ENCODE results near the gene DNPEP.

The DNPEP gene

DNA sequence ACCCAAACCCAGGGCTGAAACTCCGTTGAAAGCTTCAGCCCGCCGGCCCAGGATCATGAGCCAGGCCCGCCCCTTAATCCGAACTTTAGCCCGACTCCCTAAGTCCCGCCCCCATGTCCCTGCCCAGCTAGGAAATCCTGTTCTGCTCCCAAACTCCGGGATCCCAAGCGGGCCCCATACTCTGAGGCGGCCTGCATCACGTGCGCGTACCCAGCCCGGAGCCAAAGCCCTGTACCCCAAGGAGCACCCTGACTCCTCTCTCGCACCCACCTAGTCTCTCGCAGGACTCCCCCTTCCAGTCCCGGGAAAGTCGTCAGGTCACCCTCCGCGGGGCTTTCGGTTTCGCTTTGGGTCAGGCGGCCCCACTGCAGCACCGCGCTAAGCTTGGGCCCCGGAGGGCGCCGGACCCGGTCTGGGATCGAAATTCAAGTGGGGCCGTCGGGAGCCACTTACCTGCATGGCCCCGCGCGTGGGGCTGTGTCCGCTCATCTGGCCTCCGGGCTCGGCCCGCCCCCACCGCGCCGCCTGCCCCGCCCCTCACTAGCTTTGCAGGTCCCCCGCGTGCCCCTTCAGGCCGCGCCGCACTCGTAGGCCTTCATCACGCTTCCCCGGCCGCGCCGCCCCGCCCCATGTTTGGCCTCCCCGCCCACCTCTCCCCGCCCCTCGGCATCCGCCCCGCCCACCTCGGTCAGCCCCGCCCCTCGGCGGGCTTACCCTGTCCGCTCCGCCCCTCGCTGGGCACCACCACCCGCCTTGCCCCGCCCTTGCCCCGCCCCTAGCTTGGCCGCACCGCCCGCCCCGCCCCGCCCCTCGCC lies at the start of gene DNPEP:
DNPEP (minus strand) TSS at position 607 of the 815 bp plus-strand sequence; CDS start at position 489, 118 bp downstream.
- H3K36me3 ChIP-seq (ENCODE audit: control insufficient read depth in 2 of 2, insufficient read depth in 1 of 2, low read length in 2 of 2) = peaks cover 0 to 40% of the 10 kb centered on the region in 2 experiments; a peak in 2 of 3 replicates
- peak within 1 kb of the TSS; percentile 72; the same call in 1 of the 2 replicates for H3K27ac ChIP-seq (ENCODE audit: extremely low read depth, low read depth, low read length)
- POLR2A ChIA-PET = interaction anchor here (0.6 to 2.1 kb wide), 14 partner anchors 9 to 210 kb away, joined by 3 to 11 read pairs (median 3); partner anchors contain the start of genes GMPPA, TMEM198 and ZFAND2B
- peaks cover 6% of the 10 kb centered on the region for H3K4me1 ChIP-seq (ENCODE audit: control insufficient read depth, insufficient read depth, low read length)
- CTCF ChIA-PET = interaction anchor here (0.5 to 8.8 kb wide), 11 partner anchors 15 to 263 kb away, joined by 3 to 91 read pairs (median 5); a partner anchor contains a TSS
- H3K4me3 ChIP-seq (ENCODE audit: low read depth, low read length) = peak within 1 kb of the TSS; percentile 68
- no peaks in the 10 kb centered on the region for H3K9me3 ChIP-seq (ENCODE audit: control insufficient read depth, insufficient read depth, low read depth, low read length)
- TF ChIP-seq SP3 (tag by site-specific recombination; IDR thresholded peaks at IDR 0.05) (peak; percentile 59), ZXDB (tag by site-specific recombination; IDR thresholded peaks at IDR 0.05) (peak; percentile 52; the same call in 1 of the 2 replicates), ZNF366 (tag by site-specific recombination; conservative IDR thresholded peaks at IDR 0.05) (no peak), KLF10 (tag by site-specific recombination; IDR thresholded peaks at IDR 0.05) (peak; percentile 79), ZNF670 (tag by site-specific recombination; IDR thresholded peaks at IDR 0.05; ENCODE audit: low read depth) (no peak), EGR2 (tag by site-specific recombination; IDR thresholded peaks at IDR 0.05; ENCODE audit: low read depth) (no peak), ZBTB48 (tag by site-specific recombination; IDR thresholded peaks at IDR 0.05) (peak; percentile 78; the same call in 1 of the 2 replicates), ZNF211 (tag by site-specific recombination; IDR thresholded peaks at IDR 0.05; ENCODE audit: low read depth) (no peak), ZNF391 (tag by site-specific recombination; IDR thresholded peaks at IDR 0.05; ENCODE audit: borderline replicate concordance, low read depth) (no peak), ZNF324 (tag by site-specific recombination; IDR thresholded peaks at IDR 0.05) (no peak), ZNF600 (tag by site-specific recombination; IDR thresholded peaks at IDR 0.05) (peak; percentile 92), ZNF335 (tag by site-specific recombination; conservative IDR thresholded peaks at IDR 0.05) (peak; percentile 94), ZNF707 (tag by site-specific recombination; IDR thresholded peaks at IDR 0.05) (no peak), ZNF76 (tag by site-specific recombination; IDR thresholded peaks at IDR 0.05; ENCODE audit: borderline replicate concordance, low read depth) (peak; percentile 47; the same call in 1 of the 2 replicates), ZFHX2 (tag by site-specific recombination; conservative IDR thresholded peaks at IDR 0.05) (peak; percentile 27; the same call in 1 of the 2 replicates), ZNF48 (tag by site-specific recombination; IDR thresholded peaks at IDR 0.05) (no peak), GLIS2 (tag by site-specific recombination; IDR thresholded peaks at IDR 0.05) (peak; percentile 78), ZFP69B (tag by site-specific recombination; IDR thresholded peaks at IDR 0.05) (peak; percentile 88), ZNF239 (tag by site-specific recombination; IDR thresholded peaks at IDR 0.05) (no peak), ZNF37A (tag by site-specific recombination; IDR thresholded peaks at IDR 0.05) (no peak)
- TF ChIP-seq, protein P1, sequence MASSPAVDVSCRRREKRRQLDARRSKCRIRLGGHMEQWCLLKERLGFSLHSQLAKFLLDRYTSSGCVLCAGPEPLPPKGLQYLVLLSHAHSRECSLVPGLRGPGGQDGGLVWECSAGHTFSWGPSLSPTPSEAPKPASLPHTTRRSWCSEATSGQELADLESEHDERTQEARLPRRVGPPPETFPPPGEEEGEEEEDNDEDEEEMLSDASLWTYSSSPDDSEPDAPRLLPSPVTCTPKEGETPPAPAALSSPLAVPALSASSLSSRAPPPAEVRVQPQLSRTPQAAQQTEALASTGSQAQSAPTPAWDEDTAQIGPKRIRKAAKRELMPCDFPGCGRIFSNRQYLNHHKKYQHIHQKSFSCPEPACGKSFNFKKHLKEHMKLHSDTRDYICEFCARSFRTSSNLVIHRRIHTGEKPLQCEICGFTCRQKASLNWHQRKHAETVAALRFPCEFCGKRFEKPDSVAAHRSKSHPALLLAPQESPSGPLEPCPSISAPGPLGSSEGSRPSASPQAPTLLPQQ (tag by site-specific recombination; IDR thresholded peaks at IDR 0.05) = peak; percentile 85
- TF ChIP-seq, protein P2, sequence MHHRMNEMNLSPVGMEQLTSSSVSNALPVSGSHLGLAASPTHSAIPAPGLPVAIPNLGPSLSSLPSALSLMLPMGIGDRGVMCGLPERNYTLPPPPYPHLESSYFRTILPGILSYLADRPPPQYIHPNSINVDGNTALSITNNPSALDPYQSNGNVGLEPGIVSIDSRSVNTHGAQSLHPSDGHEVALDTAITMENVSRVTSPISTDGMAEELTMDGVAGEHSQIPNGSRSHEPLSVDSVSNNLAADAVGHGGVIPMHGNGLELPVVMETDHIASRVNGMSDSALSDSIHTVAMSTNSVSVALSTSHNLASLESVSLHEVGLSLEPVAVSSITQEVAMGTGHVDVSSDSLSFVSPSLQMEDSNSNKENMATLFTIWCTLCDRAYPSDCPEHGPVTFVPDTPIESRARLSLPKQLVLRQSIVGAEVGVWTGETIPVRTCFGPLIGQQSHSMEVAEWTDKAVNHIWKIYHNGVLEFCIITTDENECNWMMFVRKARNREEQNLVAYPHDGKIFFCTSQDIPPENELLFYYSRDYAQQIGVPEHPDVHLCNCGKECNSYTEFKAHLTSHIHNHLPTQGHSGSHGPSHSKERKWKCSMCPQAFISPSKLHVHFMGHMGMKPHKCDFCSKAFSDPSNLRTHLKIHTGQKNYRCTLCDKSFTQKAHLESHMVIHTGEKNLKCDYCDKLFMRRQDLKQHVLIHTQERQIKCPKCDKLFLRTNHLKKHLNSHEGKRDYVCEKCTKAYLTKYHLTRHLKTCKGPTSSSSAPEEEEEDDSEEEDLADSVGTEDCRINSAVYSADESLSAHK (tag by site-specific recombination; IDR thresholded peaks at IDR 0.05) = no peak
- TF ChIP-seq, protein P3, sequence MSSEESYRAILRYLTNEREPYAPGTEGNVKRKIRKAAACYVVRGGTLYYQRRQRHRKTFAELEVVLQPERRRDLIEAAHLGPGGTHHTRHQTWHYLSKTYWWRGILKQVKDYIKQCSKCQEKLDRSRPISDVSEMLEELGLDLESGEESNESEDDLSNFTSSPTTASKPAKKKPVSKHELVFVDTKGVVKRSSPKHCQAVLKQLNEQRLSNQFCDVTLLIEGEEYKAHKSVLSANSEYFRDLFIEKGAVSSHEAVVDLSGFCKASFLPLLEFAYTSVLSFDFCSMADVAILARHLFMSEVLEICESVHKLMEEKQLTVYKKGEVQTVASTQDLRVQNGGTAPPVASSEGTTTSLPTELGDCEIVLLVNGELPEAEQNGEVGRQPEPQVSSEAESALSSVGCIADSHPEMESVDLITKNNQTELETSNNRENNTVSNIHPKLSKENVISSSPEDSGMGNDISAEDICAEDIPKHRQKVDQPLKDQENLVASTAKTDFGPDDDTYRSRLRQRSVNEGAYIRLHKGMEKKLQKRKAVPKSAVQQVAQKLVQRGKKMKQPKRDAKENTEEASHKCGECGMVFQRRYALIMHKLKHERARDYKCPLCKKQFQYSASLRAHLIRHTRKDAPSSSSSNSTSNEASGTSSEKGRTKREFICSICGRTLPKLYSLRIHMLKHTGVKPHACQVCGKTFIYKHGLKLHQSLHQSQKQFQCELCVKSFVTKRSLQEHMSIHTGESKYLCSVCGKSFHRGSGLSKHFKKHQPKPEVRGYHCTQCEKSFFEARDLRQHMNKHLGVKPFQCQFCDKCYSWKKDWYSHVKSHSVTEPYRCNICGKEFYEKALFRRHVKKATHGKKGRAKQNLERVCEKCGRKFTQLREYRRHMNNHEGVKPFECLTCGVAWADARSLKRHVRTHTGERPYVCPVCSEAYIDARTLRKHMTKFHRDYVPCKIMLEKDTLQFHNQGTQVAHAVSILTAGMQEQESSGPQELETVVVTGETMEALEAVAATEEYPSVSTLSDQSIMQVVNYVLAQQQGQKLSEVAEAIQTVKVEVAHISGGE (tag by site-specific recombination; conservative IDR thresholded peaks at IDR 0.05; ENCODE audit: low read depth) = 0 out of 2 replicates have a peak, but pooled peaks have one; percentile 20
- TF ChIP-seq, protein P4, sequence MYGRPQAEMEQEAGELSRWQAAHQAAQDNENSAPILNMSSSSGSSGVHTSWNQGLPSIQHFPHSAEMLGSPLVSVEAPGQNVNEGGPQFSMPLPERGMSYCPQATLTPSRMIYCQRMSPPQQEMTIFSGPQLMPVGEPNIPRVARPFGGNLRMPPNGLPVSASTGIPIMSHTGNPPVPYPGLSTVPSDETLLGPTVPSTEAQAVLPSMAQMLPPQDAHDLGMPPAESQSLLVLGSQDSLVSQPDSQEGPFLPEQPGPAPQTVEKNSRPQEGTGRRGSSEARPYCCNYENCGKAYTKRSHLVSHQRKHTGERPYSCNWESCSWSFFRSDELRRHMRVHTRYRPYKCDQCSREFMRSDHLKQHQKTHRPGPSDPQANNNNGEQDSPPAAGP (tag by site-specific recombination; IDR thresholded peaks at IDR 0.05) = 0 out of 2 replicates have a peak, but pooled peaks have one; percentile 49
- TF ChIP-seq, protein P5, sequence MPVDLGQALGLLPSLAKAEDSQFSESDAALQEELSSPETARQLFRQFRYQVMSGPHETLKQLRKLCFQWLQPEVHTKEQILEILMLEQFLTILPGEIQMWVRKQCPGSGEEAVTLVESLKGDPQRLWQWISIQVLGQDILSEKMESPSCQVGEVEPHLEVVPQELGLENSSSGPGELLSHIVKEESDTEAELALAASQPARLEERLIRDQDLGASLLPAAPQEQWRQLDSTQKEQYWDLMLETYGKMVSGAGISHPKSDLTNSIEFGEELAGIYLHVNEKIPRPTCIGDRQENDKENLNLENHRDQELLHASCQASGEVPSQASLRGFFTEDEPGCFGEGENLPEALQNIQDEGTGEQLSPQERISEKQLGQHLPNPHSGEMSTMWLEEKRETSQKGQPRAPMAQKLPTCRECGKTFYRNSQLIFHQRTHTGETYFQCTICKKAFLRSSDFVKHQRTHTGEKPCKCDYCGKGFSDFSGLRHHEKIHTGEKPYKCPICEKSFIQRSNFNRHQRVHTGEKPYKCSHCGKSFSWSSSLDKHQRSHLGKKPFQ (tag by site-specific recombination; IDR thresholded peaks at IDR 0.05) = no peak
- TF ChIP-seq, protein P6, sequence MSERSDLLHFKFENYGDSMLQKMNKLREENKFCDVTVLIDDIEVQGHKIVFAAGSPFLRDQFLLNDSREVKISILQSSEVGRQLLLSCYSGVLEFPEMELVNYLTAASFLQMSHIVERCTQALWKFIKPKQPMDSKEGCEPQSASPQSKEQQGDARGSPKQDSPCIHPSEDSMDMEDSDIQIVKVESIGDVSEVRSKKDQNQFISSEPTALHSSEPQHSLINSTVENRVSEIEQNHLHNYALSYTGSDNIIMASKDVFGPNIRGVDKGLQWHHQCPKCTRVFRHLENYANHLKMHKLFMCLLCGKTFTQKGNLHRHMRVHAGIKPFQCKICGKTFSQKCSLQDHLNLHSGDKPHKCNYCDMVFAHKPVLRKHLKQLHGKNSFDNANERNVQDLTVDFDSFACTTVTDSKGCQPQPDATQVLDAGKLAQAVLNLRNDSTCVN (tag by site-specific recombination; optimal IDR thresholded peaks at IDR 0.05) = peak; percentile 67
